HEK293 (cell line): ENCODE measurements around the gene TWIST1.

Experiments
- CTCF ChIA-PET: fragments of 350-600 bp; formaldehyde crosslinking; extraction: SDS; loops from one replicate; lab custom pipeline; 2021; ENCODE audit warnings: antibody characterized with exemption; lab: Yijun Ruan, JAX
- POLR2A ChIA-PET: fragments of 300-600 bp; formaldehyde crosslinking; extraction: SDS; loops from one replicate; lab custom pipeline; 2020; ENCODE audit warnings: antibody characterized with exemption, inconsistent platforms; lab: Yijun Ruan, JAX
- H3K27ac ChIP-seq: fragments of 200-500 bp; sonication (Bioruptor generic); 2 replicates; pipeline ENCODE4 v1.5.1; 2014; ENCODE audit warnings: low read depth, low read length, control low read depth, inconsistent platforms; ENCODE audit errors: extremely low read depth
- H3K36me3 ChIP-seq, 2 experiments: fragments of 200-500 bp in 1 of 2; sonication (Bioruptor generic) in 1 of 2; 1 replicate in 1 of 2; 2 replicates in 1 of 2; pipeline ENCODE4 v1.5.1; 2014 to 2017; ENCODE audit warnings: inconsistent platforms in 2 of 2, low read length in 2 of 2; ENCODE audit not compliant: control insufficient read depth in 2 of 2, insufficient read depth in 1 of 2
- H3K4me1 ChIP-seq: fragments of 200-500 bp; sonication (Bioruptor generic); 2 replicates; pipeline ENCODE4 v1.5.1; 2014; ENCODE audit warnings: mild to moderate bottlenecking, low read length, inconsistent platforms; ENCODE audit not compliant: control insufficient read depth, insufficient read depth
- H3K4me3 ChIP-seq: 2 replicates; pipeline ENCODE4 v1.5.1; 2011; ENCODE audit warnings: low read depth, mild to moderate bottlenecking, control low read depth, low read length, moderate library complexity
- H3K9me3 ChIP-seq: fragments of 200-500 bp; sonication (Bioruptor generic); 2 replicates; pipeline ENCODE4 v1.5.1; 2014; ENCODE audit warnings: low read depth, low read length, inconsistent platforms; ENCODE audit not compliant: control insufficient read depth, insufficient read depth
- BCL11A ChIP-seq: fragments of 450-650 bp; formaldehyde crosslinking; IDR thresholded peaks from 2 replicates; pipeline ENCODE4 v1.5.1; 2016; ENCODE audit warnings: low read depth, missing biosample characterization, missing genetic modification characterization
- GLI2 ChIP-seq: fragments of 450-650 bp; formaldehyde crosslinking; IDR thresholded peaks from 2 replicates; pipeline ENCODE4; 2017; ENCODE audit warnings: missing biosample characterization, missing genetic modification characterization, low read depth, borderline replicate concordance
- IKZF3 ChIP-seq: fragments of 450-650 bp; IDR thresholded peaks from 2 replicates; pipeline ENCODE4 v1.5.0; 2018; ENCODE audit warnings: missing biosample characterization, mild to moderate bottlenecking, missing genetic modification characterization, moderate library complexity
- OSR2 ChIP-seq: fragments of 450-650 bp; formaldehyde crosslinking; IDR thresholded peaks from 2 replicates; pipeline ENCODE4 v1.5.1; 2016; ENCODE audit warnings: missing biosample characterization, missing genetic modification characterization
- SCRT2 ChIP-seq: fragments of 450-650 bp; formaldehyde crosslinking; IDR thresholded peaks from 2 replicates; pipeline ENCODE4 v1.5.1; 2016; ENCODE audit warnings: missing biosample characterization, missing genetic modification characterization
- ZBTB48 ChIP-seq: fragments of 450-650 bp; formaldehyde crosslinking; IDR thresholded peaks from 2 replicates; pipeline ENCODE4 v1.5.1; 2016; ENCODE audit warnings: missing biosample characterization, missing genetic modification characterization
- ZFP41 ChIP-seq: fragments of 450-650 bp; formaldehyde crosslinking; IDR thresholded peaks from 2 replicates; pipeline ENCODE4 v1.5.1; 2016; ENCODE audit warnings: missing biosample characterization, missing genetic modification characterization, borderline replicate concordance
- ZNF10 ChIP-seq: fragments of 450-650 bp; formaldehyde crosslinking; IDR thresholded peaks from 2 replicates; pipeline ENCODE4 v1.5.1; 2017; ENCODE audit warnings: missing biosample characterization, missing genetic modification characterization
- ZNF114 ChIP-seq: fragments of 450-650 bp; formaldehyde crosslinking; IDR thresholded peaks from 2 replicates; pipeline ENCODE4 v1.5.0; 2017; ENCODE audit warnings: missing biosample characterization, missing genetic modification characterization
- ZNF169 ChIP-seq: fragments of 450-650 bp; formaldehyde crosslinking; IDR thresholded peaks from 2 replicates; pipeline ENCODE4 v1.5.1; 2016; ENCODE audit warnings: missing biosample characterization, missing genetic modification characterization
- ZNF175 ChIP-seq: fragments of 450-650 bp; formaldehyde crosslinking; IDR thresholded peaks from 2 replicates; pipeline ENCODE4 v1.5.1; 2016; ENCODE audit warnings: missing biosample characterization, missing genetic modification characterization
- ZNF2 ChIP-seq: fragments of 450-650 bp; formaldehyde crosslinking; IDR thresholded peaks from 2 replicates; pipeline ENCODE4 v1.5.1; 2016; ENCODE audit warnings: missing biosample characterization, missing genetic modification characterization
- ZNF391 ChIP-seq: fragments of 450-650 bp; formaldehyde crosslinking; IDR thresholded peaks from 2 replicates; pipeline ENCODE4 v1.5.1; 2016; ENCODE audit warnings: low read depth, missing biosample characterization, missing genetic modification characterization, borderline replicate concordance
- ZNF423 ChIP-seq: fragments of 450-650 bp; formaldehyde crosslinking; IDR thresholded peaks from 2 replicates; pipeline ENCODE4 v1.5.1; 2016; ENCODE audit warnings: missing biosample characterization, missing genetic modification characterization
- ZNF561 ChIP-seq: fragments of 450-650 bp; IDR thresholded peaks from 2 replicates; pipeline ENCODE4 v1.5.1; 2018; ENCODE audit warnings: missing biosample characterization, missing genetic modification characterization, borderline replicate concordance
- ZNF768 ChIP-seq: fragments of 450-650 bp; formaldehyde crosslinking; IDR thresholded peaks from 2 replicates; pipeline ENCODE4 v1.5.1; 2018; ENCODE audit warnings: missing biosample characterization, mild to moderate bottlenecking, missing genetic modification characterization
- ZSCAN23 ChIP-seq: fragments of 450-650 bp; formaldehyde crosslinking; IDR thresholded peaks from 2 replicates; pipeline ENCODE4 v1.5.1; 2016; ENCODE audit warnings: missing biosample characterization, missing genetic modification characterization
- ZSCAN4 ChIP-seq: fragments of 450-650 bp; formaldehyde crosslinking; IDR thresholded peaks from 2 replicates; pipeline ENCODE4 v1.5.1; 2017; ENCODE audit warnings: missing biosample characterization, missing genetic modification characterization
- TF ChIP-seq, protein P1 (sequence below): fragments of 450-650 bp; formaldehyde crosslinking; IDR thresholded peaks from 2 replicates; pipeline ENCODE4 v1.5.1; 2016; ENCODE audit warnings: missing biosample characterization, missing genetic modification characterization
- TF ChIP-seq, protein P2 (sequence below): fragments of 450-650 bp; formaldehyde crosslinking; IDR thresholded peaks from 2 replicates; pipeline ENCODE4 v1.5.1; 2016; ENCODE audit warnings: missing biosample characterization, missing genetic modification characterization
- TF ChIP-seq, protein P3 (sequence below): fragments of 450-650 bp; formaldehyde crosslinking; IDR thresholded peaks from 2 replicates; pipeline ENCODE4 v1.5.1; 2016; ENCODE audit warnings: missing biosample characterization, missing genetic modification characterization, borderline replicate concordance

The TWIST1 gene

GRCh38 chr7:19146699-19147098 lies 29.3 kb upstream of the TWIST1 start:
- no peak overlapping the region for H3K27ac ChIP-seq
- no peaks in the 10 kb centered on the region for H3K9me3 ChIP-seq
- POLR2A ChIA-PET, result no interaction called here
- no peak overlapping the region for H3K4me3 ChIP-seq
- no peaks in the 10 kb centered on the region for H3K36me3 ChIP-seq
- no peaks in the 10 kb centered on the region for H3K4me1 ChIP-seq
- no peak for TF ChIP-seq IKZF3
- no peak for TF ChIP-seq ZNF391 (tag by site-specific recombination)
- TF ChIP-seq, protein P1, sequence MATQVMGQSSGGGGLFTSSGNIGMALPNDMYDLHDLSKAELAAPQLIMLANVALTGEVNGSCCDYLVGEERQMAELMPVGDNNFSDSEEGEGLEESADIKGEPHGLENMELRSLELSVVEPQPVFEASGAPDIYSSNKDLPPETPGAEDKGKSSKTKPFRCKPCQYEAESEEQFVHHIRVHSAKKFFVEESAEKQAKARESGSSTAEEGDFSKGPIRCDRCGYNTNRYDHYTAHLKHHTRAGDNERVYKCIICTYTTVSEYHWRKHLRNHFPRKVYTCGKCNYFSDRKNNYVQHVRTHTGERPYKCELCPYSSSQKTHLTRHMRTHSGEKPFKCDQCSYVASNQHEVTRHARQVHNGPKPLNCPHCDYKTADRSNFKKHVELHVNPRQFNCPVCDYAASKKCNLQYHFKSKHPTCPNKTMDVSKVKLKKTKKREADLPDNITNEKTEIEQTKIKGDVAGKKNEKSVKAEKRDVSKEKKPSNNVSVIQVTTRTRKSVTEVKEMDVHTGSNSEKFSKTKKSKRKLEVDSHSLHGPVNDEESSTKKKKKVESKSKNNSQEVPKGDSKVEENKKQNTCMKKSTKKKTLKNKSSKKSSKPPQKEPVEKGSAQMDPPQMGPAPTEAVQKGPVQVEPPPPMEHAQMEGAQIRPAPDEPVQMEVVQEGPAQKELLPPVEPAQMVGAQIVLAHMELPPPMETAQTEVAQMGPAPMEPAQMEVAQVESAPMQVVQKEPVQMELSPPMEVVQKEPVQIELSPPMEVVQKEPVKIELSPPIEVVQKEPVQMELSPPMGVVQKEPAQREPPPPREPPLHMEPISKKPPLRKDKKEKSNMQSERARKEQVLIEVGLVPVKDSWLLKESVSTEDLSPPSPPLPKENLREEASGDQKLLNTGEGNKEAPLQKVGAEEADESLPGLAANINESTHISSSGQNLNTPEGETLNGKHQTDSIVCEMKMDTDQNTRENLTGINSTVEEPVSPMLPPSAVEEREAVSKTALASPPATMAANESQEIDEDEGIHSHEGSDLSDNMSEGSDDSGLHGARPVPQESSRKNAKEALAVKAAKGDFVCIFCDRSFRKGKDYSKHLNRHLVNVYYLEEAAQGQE (tag by site-specific recombination), result peak; percentile 92
- TF ChIP-seq ZNF561 (tag by site-specific recombination), result no peak
- TF ChIP-seq ZSCAN23 (tag by site-specific recombination), result no peak
- CTCF ChIA-PET, result interaction anchor here (0.6 kb wide), 2 partner anchors 112 to 519 kb away, joined by 3 to 4 read pairs; no protein-coding TSS in a partner anchor

- no peaks in the 10 kb centered on the region for H3K9me3 ChIP-seq
- H3K4me3 ChIP-seq, result no peak overlapping the region
- ChIA-PET POLR2A (no interaction called here), CTCF (no interaction called here)
- no peaks in the 10 kb centered on the region for H3K36me3 ChIP-seq
- no peak overlapping the region for H3K27ac ChIP-seq
- no peaks in the 10 kb centered on the region for H3K4me1 ChIP-seq
- TF ChIP-seq ZNF169 (tag by site-specific recombination), result no peak
- TF ChIP-seq ZFP41 (tag by site-specific recombination), result no peak
- TF ChIP-seq ZBTB48, result no peak
Measured at GRCh38 chr7:19145434-19146115, 28.1 kb upstream of the TWIST1 start.

DNA sequence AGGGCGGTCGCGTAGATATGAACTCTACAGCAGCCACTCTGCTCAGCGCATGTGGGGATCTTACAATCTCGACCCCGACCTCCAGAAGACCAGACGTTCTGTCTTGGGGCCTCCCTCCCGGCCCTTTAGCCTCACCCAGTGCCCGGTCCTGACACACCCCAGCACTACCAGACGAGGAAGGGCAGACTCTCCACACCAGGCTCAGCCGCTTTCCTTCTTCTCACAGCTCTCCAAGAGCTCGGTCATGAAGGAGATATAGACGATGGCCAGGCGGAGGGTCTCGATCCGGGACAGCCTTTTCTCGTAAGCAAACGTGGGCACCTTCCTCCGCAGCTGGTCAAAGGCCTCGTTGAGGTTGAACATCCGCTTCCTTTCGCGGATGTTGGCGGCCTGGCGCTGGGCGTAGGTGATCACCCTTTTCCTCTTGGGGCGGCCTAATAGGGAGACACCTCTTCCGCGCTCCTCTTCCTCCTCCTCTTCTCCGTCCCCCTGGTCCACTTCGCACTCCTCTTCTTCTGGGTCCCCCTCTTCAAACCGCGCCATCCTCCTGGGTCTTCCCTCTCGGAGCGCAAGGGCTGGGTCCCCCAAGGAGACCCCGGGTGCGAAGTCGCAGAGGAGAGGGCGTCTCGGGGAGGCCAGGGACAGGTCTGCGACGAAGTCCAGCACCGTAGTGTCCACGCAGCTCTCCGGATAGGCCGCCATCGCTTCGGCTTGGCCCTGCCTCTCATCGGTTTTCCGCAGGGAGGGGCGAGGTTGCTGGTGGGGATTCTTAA lies 27.4 kb upstream of the TWIST1 start, which contains the start of gene FERD3L:
Gene FERD3L, minus strand, starts transcription at position 761 of the 773 bp plus-strand sequence. Its CDS starts 59 bp downstream, at position 702.
- no peaks in the 10 kb centered on the region for H3K36me3 ChIP-seq
- POLR2A ChIA-PET, result no interaction called here
- H3K4me3 ChIP-seq, result no peak within 1 kb of the TSS
- no peak within 1 kb of the TSS for H3K27ac ChIP-seq
- no peaks in the 10 kb centered on the region for H3K4me1 ChIP-seq
- CTCF ChIA-PET, result no interaction called here
- no peaks in the 10 kb centered on the region for H3K9me3 ChIP-seq
- TF ChIP-seq ZNF768 (tag by site-specific recombination) (no peak), BCL11A (no peak), ZSCAN4 (tag by site-specific recombination) (no peak), ZNF114 (no peak), ZNF2 (tag by site-specific recombination) (no peak), SCRT2 (no peak), ZNF423 (tag by site-specific recombination) (no peak), OSR2 (tag by site-specific recombination) (no peak), GLI2 (tag by site-specific recombination) (no peak), ZNF10 (tag by site-specific recombination) (no peak), ZNF175 (tag by site-specific recombination) (no peak)
- TF ChIP-seq, protein P2, sequence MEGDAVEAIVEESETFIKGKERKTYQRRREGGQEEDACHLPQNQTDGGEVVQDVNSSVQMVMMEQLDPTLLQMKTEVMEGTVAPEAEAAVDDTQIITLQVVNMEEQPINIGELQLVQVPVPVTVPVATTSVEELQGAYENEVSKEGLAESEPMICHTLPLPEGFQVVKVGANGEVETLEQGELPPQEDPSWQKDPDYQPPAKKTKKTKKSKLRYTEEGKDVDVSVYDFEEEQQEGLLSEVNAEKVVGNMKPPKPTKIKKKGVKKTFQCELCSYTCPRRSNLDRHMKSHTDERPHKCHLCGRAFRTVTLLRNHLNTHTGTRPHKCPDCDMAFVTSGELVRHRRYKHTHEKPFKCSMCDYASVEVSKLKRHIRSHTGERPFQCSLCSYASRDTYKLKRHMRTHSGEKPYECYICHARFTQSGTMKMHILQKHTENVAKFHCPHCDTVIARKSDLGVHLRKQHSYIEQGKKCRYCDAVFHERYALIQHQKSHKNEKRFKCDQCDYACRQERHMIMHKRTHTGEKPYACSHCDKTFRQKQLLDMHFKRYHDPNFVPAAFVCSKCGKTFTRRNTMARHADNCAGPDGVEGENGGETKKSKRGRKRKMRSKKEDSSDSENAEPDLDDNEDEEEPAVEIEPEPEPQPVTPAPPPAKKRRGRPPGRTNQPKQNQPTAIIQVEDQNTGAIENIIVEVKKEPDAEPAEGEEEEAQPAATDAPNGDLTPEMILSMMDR (tag by site-specific recombination), result no peak
- TF ChIP-seq, protein P3, sequence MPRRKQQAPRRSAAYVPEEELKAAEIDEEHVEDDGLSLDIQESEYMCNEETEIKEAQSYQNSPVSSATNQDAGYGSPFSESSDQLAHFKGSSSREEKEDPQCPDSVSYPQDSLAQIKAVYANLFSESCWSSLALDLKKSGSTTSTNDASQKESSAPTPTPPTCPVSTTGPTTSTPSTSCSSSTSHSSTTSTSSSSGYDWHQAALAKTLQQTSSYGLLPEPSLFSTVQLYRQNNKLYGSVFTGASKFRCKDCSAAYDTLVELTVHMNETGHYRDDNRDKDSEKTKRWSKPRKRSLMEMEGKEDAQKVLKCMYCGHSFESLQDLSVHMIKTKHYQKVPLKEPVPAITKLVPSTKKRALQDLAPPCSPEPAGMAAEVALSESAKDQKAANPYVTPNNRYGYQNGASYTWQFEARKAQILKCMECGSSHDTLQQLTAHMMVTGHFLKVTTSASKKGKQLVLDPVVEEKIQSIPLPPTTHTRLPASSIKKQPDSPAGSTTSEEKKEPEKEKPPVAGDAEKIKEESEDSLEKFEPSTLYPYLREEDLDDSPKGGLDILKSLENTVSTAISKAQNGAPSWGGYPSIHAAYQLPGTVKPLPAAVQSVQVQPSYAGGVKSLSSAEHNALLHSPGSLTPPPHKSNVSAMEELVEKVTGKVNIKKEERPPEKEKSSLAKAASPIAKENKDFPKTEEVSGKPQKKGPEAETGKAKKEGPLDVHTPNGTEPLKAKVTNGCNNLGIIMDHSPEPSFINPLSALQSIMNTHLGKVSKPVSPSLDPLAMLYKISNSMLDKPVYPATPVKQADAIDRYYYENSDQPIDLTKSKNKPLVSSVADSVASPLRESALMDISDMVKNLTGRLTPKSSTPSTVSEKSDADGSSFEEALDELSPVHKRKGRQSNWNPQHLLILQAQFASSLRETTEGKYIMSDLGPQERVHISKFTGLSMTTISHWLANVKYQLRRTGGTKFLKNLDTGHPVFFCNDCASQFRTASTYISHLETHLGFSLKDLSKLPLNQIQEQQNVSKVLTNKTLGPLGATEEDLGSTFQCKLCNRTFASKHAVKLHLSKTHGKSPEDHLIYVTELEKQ (tag by site-specific recombination), result no peak
